Ovary (tissue), 9 donors: ENCODE results near the gene CHCHD6. TPM values are rescaled to one million over a fixed set of nuclear protein-coding genes. Genes with fewer than 3 reads are reported as not detected.

Source experiments
- DNase-seq, 5 donors: peaks; one replicate each; pipeline ENCODE4 v3.0.0-alpha.2; 2019 to 2020
- H3K27ac ChIP-seq, 2 donors: fragments of 200-600 bp; one replicate each; pipeline versions ENCODE4 v1.5.1 to v1.8.0; 2019 to 2022
- H3K27me3 ChIP-seq: fragments of 200-600 bp; one replicate; pipeline ENCODE4 v1.8.0; 2022
- H3K36me3 ChIP-seq: fragments of 200-600 bp; sonication (generic); one replicate; pipeline ENCODE4 v1.5.1; 2019
- H3K4me1 ChIP-seq: one replicate; pipeline ENCODE4 v1.8.1; 2013; ENCODE audit warnings: mild to moderate bottlenecking, moderate library complexity; ENCODE audit not compliant: insufficient read depth
- H3K4me3 ChIP-seq: fragments of 200-600 bp; sonication (generic); one replicate; pipeline ENCODE4 v1.5.1; 2017
- H3K9me3 ChIP-seq, 2 donors: fragments of 200-600 bp in 1 of 2; sonication (generic) in 1 of 2; one replicate each; pipeline versions ENCODE4 v1.5.1 to v1.8.1; 2013 to 2019; ENCODE audit warnings: mild to moderate bottlenecking in 1 of 2, moderate library complexity in 1 of 2
- EP300 ChIP-seq: sonication (generic); formaldehyde crosslinking; IDR thresholded peaks from one replicate; pipeline ENCODE4 v1.6.1; 2017; ENCODE audit warnings: antibody characterized with exemption
- POLR2A ChIP-seq: fragments of 450-650 bp; IDR thresholded peaks from one replicate; pipeline ENCODE4 v1.6.1; 2017; ENCODE audit warnings: antibody characterized with exemption, mild to moderate bottlenecking, moderate library complexity
- WGBS, 3 donors: extraction: QIAGEN DNeasy Blood & Tissue Kit in 1 of 3; methylation state at CpG; one replicate each; pipeline versions ENCODE4 v1.1.5 to v1.1.7; 2013 to 2017; 5-methylcytosine and 5-hydroxymethylcytosine counted together
- intact Hi-C, 4 donors: fragments of 100-400 bp; cut with DNase I; formaldehyde crosslinking; loops; one replicate each; pipeline versions ENCODE4 v1.11.0 to v1.15.1; 2022 to 2023
- polyA plus RNA-seq, 2 donors: library from polyadenylated mRNA; stranded (reverse); fragments of 200-250 nt in 1 of 2; fragments of 350-450 nt in 1 of 2; fragmentation: Illumina TruSeq in 1 of 2; extraction: RNeasy Lipid Tissue Mini Kit (QIAGEN cat#74804) in 1 of 2; gene quantifications; one replicate each; pipeline ENCODE4 v1.2.3, GENCODE V29; 2013 to 2014
- total RNA-seq, 7 donors: library from RNA; depleted of rRNA in 2 of 7; stranded (reverse); fragments of >200 nt in 2 of 7; fragmentation: NEBNext Ultra II Directional in 3 of 7; extraction: Animal tissue kit (Norgen Biotek cat#: 25700) in 3 of 7; gene quantifications; one replicate each; pipeline versions ENCODE4 v1.1.0 to v1.2.4, GENCODE V29; 2016 to 2023
- TF ChIP-seq, protein P1 (sequence below), 3 donors: fragments of 450-650 bp in 2 of 3; fragments of 200-600 bp in 1 of 3; IDR thresholded peaks; one replicate each; pipeline versions ENCODE4 v1.5.1 to v1.8.0; 2016 to 2022; ENCODE audit warnings: antibody characterized with exemption in 3 of 3, mild to moderate bottlenecking in 1 of 3
- donor health status: DM: no; HTN: no; CAD: no; lungs with moderate emphysema.
- donor health status: DM: no; HTN: no; CAD: no.
- donor health status: Bipolar disorder and iron deficiency.
- donor health status: DM: yes; HTN: yes; CAD: no.
- donor health status: DM: no; HTN: no; CAD: no.
- donor health status: DM: yes; HTN: yes; CAD: no.

The CHCHD6 gene
- total and polyA plus RNA-seq, 9 donors: 8.5 to 24.6 (median 19.5) TPM

DNA sequence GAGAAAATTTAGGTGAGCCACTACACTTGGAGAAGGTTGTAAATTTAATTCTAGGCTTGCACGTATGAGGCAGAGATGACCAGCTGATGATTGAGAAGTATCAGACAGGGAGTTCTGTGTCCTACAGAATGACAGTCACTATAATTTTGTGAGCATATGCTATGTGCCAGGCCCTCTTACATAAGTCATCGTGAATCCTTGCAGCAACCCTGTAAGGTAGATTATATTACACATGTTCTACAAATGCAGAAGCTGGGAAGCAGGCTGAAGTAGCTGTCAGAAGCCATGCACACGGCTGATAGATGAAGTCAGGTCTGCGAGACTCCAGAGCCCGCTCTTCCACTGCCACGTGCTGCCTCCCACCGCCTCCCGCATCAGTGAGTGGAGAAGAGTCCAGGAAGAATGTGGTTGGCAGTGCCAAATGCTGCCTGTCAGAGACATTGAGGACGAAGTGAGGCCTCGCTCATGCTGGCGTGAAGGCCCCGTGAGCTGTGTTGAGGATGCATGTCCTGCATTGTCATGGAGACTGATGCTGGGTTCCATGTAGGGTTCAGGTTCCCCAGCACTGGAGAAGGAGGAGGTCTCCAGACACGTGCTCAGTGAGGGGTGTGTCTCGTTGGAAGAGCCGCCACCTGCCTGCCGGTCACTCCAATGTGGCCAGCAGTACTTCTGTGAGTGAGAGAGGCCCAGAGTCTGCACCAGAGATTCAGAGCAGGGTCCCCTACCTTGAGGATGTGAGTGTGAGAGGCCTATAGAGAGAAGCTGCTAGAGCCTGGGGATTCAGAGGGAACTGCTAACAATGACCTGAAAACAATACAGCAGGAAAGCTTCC is 155.6 kb downstream of the CHCHD6 start:
- no peak overlapping the region for H3K27ac ChIP-seq
- H3K27me3 ChIP-seq: no peaks in the 10 kb centered on the region
- no peak overlapping the region for H3K4me3 ChIP-seq
- 86 to 89% (median 87%) methylated on average over 16 of the region's 16 CpGs for WGBS, 3 donors
- no peak for DNase-seq
- TF ChIP-seq EP300 (no peak), POLR2A (no peak)
- TF ChIP-seq, protein P1, sequence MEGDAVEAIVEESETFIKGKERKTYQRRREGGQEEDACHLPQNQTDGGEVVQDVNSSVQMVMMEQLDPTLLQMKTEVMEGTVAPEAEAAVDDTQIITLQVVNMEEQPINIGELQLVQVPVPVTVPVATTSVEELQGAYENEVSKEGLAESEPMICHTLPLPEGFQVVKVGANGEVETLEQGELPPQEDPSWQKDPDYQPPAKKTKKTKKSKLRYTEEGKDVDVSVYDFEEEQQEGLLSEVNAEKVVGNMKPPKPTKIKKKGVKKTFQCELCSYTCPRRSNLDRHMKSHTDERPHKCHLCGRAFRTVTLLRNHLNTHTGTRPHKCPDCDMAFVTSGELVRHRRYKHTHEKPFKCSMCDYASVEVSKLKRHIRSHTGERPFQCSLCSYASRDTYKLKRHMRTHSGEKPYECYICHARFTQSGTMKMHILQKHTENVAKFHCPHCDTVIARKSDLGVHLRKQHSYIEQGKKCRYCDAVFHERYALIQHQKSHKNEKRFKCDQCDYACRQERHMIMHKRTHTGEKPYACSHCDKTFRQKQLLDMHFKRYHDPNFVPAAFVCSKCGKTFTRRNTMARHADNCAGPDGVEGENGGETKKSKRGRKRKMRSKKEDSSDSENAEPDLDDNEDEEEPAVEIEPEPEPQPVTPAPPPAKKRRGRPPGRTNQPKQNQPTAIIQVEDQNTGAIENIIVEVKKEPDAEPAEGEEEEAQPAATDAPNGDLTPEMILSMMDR (IDR thresholded peaks at IDR 0.05): no peak
- intact Hi-C loops: no loop called here
- no peaks in the 10 kb centered on the region for H3K9me3 ChIP-seq
- no peaks in the 10 kb centered on the region for H3K4me1 ChIP-seq
- H3K36me3 ChIP-seq: no peaks in the 10 kb centered on the region

DNA sequence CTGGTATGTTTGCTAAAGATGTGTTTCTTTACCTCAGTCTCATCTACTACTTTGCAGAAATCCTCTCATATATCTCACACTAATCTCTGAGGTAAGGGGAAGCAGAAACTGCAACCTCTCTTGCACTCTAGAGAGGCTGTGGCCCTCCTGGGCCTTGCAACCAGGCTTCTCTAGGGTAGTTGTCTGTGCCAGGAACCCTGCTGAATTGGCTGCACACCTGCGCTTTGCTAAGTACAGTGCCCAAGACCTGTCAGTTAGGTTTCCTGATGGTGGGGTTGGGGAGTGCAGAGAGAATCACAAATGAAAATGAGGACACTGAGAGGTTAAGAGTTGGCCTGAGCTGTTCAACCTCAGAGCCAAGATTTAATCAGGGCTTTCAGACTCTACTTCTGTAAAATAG is 161.7 kb downstream of the CHCHD6 start:
- Histone ChIP-seq H3K36me3 (no peaks in the 10 kb centered on the region), H3K4me1 (no peaks in the 10 kb centered on the region), H3K9me3 (no peaks in the 10 kb centered on the region), H3K4me3 (no peak overlapping the region), H3K27me3 (no peaks in the 10 kb centered on the region), H3K27ac (no peak overlapping the region)
- intact Hi-C loops: no loop called here
- 41 to 100% (median 100%) methylated on average over 1 of the region's 1 CpG for WGBS, 3 donors
- TF ChIP-seq EP300 (no peak), POLR2A (no peak)
- TF ChIP-seq, protein P1 (IDR thresholded peaks at IDR 0.05): no peak
- DNase-seq: no peak

DNA sequence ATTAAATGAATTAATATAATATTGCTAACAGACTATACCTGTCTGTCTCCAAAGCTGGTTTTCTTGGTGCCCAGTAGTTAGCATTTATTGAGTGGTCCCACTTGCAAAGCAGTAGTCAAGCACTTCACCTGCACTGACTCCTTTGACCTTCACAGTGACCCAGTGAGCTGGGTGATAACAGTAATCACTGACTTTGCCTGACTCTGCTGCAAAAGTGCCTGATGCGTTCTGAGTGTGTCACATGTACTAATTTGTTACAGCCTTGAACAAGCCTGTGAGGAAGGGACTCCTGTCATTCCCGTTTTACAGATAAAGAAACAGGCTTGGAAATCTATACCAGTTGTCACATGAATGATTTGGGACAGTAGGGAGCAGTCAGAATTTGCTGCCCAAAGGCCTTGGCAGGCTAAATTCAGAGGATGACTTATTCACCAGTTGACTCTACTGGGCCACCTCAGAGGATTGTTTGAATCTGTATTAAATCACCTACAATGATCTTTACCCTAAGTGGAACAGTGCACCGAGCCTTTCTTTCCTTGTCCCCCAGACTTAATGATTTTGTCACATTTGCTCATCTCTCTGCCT is 162.2 kb downstream of the CHCHD6 start:
- no peak for DNase-seq
- Histone ChIP-seq H3K27ac (no peak overlapping the region), H3K36me3 (no peaks in the 10 kb centered on the region), H3K4me3 (no peak overlapping the region), H3K27me3 (no peaks in the 10 kb centered on the region), H3K4me1 (no peaks in the 10 kb centered on the region), H3K9me3 (no peaks in the 10 kb centered on the region)
- TF ChIP-seq, protein P1 (IDR thresholded peaks at IDR 0.05): no peak
- TF ChIP-seq POLR2A: no peak
- no peak for TF ChIP-seq EP300
- intact Hi-C loops: no loop called here
- 84 to 88% (median 84%) methylated on average over 3 of the region's 3 CpGs for WGBS, 3 donors

DNA sequence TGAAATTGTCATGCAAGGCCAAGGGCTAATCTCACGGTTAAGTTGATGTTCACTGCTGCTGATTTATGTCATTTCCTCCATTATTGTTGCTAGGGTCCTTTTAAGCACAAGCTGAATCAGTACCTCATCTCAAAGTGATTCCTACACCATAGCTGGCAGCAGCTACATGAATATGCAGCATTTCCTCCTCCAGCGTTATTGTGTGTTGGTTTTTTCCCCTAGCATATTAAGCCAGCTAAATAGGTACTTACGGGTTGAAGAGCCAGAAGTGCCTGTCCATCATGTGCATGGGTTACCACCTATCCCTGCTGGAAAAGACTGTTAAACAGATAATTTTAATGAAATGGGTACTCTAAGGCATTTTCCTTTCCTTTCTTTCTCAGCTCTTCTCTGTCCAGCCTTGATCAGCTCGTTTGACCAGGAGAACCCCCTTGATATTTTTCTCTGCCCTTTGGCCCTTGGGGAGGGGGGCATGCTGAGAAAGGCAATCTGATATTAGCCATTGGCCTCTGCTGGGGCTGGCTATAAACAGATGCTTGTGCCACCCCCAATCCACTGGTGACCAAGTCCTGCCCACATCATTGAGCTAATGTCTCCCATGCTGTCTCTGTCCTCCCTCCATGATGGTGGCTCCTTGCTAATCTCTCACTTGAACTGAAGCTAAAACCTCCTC is 163.3 kb downstream of the CHCHD6 start:
- Histone ChIP-seq H3K36me3 (no peaks in the 10 kb centered on the region), H3K9me3 (no peaks in the 10 kb centered on the region), H3K4me3 (no peak overlapping the region), H3K27me3 (no peaks in the 10 kb centered on the region), H3K4me1 (no peaks in the 10 kb centered on the region), H3K27ac (no peak overlapping the region)
- 74 to 82% (median 78%) methylated on average over 4 of the region's 4 CpGs for WGBS, 3 donors
- DNase-seq: no peak
- TF ChIP-seq, protein P1 (IDR thresholded peaks at IDR 0.05): no peak
- TF ChIP-seq POLR2A: no peak
- no peak for TF ChIP-seq EP300
- intact Hi-C loops: no loop called here
